Type B pancreatic cell (in vitro differentiated cells): ENCODE data around the gene PCCB. TPM values are rescaled to one million over a fixed set of nuclear protein-coding genes. Genes with fewer than 3 reads are reported as not detected.
"Not testable (repeated sequence)": the region's sequence is repeated elsewhere in the genome, so short reads cannot be mapped to it uniquely, and the experiment has no call there.

ENCODE experiments used
- DNase-seq: peaks from one replicate; pipeline ENCODE4 v3.0.0; 2021; ENCODE audit warnings: mixed read lengths; ENCODE audit not compliant: unreplicated experiment; ENCODE audit errors: extremely low spot score
- H3K27ac Mint-ChIP-seq: 2 replicates; pipeline ENCODE4 v1.8.0; 2021; ENCODE audit warnings: mild to moderate bottlenecking, mixed read lengths
- H3K27me3 Mint-ChIP-seq: 2 replicates; pipeline ENCODE4 v1.8.0; 2021; ENCODE audit warnings: mixed read lengths
- H3K36me3 Mint-ChIP-seq: 2 replicates; pipeline ENCODE4 v1.8.0; 2021; ENCODE audit warnings: mixed read lengths
- H3K4me1 Mint-ChIP-seq: one replicate; pipeline ENCODE4 v1.8.0; 2021; ENCODE audit warnings: mixed read lengths; ENCODE audit not compliant: unreplicated experiment
- H3K4me3 Mint-ChIP-seq: 2 replicates; pipeline ENCODE4 v1.8.0; 2021; ENCODE audit warnings: mild to moderate bottlenecking, mixed read lengths
- H3K9me3 Mint-ChIP-seq: 2 replicates; pipeline ENCODE4 v1.8.0; 2021; ENCODE audit warnings: mixed read lengths
- total RNA-seq: library from RNA; stranded (reverse); gene quantifications from 2 replicates; pipeline ENCODE4 v1.2.1, GENCODE V29; 2021; ENCODE audit warnings: low replicate concordance
- TF ChIP-seq, protein P1 (sequence below): fragments of 200-600 bp; sonication (generic); conservative IDR thresholded peaks from 2 replicates; pipeline ENCODE4 v1.5.0; 2021; ENCODE audit warnings: antibody characterized with exemption, mild to moderate bottlenecking

The PCCB gene
- total RNA-seq, 1 donor from 2014 or later: 41.0 TPM

GRCh38 chr3:136262559-136262958 lies 12.4 kb downstream of the PCCB start:
- no peak for DNase-seq
- TF ChIP-seq, protein P1, sequence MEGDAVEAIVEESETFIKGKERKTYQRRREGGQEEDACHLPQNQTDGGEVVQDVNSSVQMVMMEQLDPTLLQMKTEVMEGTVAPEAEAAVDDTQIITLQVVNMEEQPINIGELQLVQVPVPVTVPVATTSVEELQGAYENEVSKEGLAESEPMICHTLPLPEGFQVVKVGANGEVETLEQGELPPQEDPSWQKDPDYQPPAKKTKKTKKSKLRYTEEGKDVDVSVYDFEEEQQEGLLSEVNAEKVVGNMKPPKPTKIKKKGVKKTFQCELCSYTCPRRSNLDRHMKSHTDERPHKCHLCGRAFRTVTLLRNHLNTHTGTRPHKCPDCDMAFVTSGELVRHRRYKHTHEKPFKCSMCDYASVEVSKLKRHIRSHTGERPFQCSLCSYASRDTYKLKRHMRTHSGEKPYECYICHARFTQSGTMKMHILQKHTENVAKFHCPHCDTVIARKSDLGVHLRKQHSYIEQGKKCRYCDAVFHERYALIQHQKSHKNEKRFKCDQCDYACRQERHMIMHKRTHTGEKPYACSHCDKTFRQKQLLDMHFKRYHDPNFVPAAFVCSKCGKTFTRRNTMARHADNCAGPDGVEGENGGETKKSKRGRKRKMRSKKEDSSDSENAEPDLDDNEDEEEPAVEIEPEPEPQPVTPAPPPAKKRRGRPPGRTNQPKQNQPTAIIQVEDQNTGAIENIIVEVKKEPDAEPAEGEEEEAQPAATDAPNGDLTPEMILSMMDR: no peak
- H3K4me3 Mint-ChIP-seq: no peak overlapping the region
- H3K4me1 Mint-ChIP-seq: no peaks in the 10 kb centered on the region
- H3K27me3 Mint-ChIP-seq: no peaks in the 10 kb centered on the region
- peaks cover 22% of the 10 kb centered on the region for H3K36me3 Mint-ChIP-seq
- no peaks in the 10 kb centered on the region for H3K9me3 Mint-ChIP-seq
- no peak overlapping the region for H3K27ac Mint-ChIP-seq

DNA sequence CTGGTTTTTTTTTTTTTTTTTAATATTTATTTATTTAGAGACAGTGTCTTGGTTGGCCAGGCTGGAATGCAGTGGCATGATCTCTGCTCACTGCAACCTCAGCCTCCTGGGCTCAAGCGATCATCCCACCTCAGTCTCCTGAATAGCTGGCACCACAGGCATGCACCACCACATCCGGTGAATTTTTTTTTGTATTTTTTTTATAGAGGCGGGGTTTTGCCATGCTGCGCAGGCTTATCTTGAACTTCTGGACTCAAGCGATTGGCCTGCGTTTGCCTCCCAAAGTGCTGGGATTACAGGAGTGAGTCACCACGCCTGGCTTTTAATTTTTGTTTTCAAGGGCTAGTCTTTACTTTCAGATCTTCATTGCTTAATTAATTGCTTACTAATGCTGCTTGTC lies 13.1 kb downstream of the PCCB start:
- Mint-ChIP-seq H3K36me3 (peaks cover 17% of the 10 kb centered on the region), H3K4me3 (no peak overlapping the region), H3K27ac (no peak overlapping the region), H3K4me1 (no peaks in the 10 kb centered on the region), H3K9me3 (no peaks in the 10 kb centered on the region), H3K27me3 (no peaks in the 10 kb centered on the region)
- TF ChIP-seq, protein P1: no peak
- DNase-seq: no peak

DNA sequence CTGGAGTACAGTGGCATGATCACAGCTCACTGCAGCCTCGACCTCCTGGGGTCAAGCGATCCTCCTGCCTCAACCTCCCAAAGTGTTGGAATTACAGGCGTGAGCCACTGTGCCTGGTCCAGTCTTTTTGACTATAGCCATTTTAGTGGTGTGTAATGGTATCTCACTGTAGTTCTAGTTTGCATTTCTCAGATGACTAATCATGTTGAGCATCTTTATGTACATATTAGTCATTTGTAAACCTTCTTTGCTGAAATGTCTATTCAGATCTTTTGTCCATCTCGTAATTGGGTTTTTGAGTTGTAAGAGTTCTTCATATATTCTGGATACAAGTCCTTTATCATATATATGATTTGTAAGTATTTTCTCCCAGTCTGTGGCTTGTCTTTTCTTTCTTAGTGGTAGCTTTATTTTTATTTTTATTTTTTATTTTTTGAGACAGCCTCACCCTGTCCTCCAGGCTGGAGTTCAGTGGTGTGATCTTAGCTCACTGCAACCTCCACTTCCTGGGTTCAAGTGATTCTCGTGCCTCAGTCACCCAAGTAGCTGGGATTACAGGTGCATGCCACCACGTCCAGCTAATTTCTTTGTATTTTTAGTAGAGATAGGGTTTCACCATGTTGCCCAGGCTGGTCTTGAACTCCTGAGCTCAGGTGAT lies 16.5 kb downstream of the PCCB start:
- not testable (repeated sequence) for DNase-seq, H3K9me3 Mint-ChIP-seq, H3K27ac Mint-ChIP-seq, H3K4me3 Mint-ChIP-seq, H3K27me3 Mint-ChIP-seq, H3K4me1 Mint-ChIP-seq
- H3K36me3 Mint-ChIP-seq: peaks cover 22% of the 10 kb centered on the region

GRCh38 chr3:136267235-136267634 lies 17.1 kb downstream of the PCCB start:
- peaks cover 21% of the 10 kb centered on the region for H3K36me3 Mint-ChIP-seq

DNA sequence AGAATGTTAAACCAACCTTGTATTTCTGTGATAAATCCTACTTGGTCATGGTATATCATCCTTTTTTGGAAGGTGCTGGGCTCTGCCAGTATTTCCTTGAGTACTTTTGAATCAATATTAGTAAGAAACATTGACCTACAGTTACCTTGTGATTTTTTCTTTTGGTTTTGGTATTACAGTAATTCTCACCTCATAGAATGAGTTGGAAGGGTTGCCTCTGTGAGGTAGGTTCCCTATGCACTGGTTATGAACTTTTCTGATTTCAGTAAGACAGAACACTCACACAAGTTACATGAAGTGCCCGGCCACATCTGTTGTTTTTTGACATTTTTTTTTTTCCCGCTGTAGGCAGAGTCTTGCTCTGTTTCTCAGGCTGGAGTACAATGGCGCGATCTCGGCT lies 20.0 kb downstream of the PCCB start:
- Mint-ChIP-seq H3K9me3 (peaks cover 5% of the 10 kb centered on the region), H3K4me1 (no peaks in the 10 kb centered on the region), H3K4me3 (no peak overlapping the region), H3K27ac (no peak overlapping the region), H3K27me3 (no peaks in the 10 kb centered on the region), H3K36me3 (peaks cover 33% of the 10 kb centered on the region)
- TF ChIP-seq, protein P1: no peak
- DNase-seq: no peak

More at GRCh38 chr3:136267235-136267634, 17.1 kb downstream of the PCCB start:
- no peak for DNase-seq
- no peaks in the 10 kb centered on the region for H3K27me3 Mint-ChIP-seq
- H3K4me1 Mint-ChIP-seq: no peaks in the 10 kb centered on the region
- no peak overlapping the region for H3K27ac Mint-ChIP-seq
- no peak overlapping the region for H3K4me3 Mint-ChIP-seq
- H3K9me3 Mint-ChIP-seq: no peaks in the 10 kb centered on the region
- TF ChIP-seq, protein P1: no peak

DNA sequence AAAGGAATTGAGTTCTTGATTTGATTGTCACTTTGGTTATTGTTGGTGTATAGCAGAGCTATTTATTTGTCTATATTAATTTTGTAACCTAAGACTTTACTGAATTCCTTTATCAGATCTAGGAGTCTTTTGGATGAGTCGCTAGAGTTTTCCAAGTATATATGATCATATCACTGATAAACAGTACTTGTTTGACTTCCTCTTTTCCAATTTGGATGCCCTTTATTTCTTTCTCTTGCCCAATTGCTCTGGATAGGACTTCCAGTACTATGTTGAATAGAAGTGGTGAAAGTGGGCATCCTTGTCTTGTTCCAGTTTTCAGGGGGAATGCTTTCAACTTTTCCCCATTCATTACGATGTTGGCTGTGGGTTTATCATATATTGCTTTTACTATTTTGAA lies 21.5 kb downstream of the PCCB start:
- H3K27ac Mint-ChIP-seq, DNase-seq, H3K27me3 Mint-ChIP-seq, H3K4me1 Mint-ChIP-seq, H3K4me3 Mint-ChIP-seq, H3K9me3 Mint-ChIP-seq: not testable (repeated sequence)
- H3K36me3 Mint-ChIP-seq: peaks cover 34% of the 10 kb centered on the region
